ENCODE measurements around the gene GPN2. TPM values are rescaled to one million over a fixed set of nuclear protein-coding genes. Genes with fewer than 3 reads are reported as not detected.

Gene GPN2
- total RNA-seq, 1 experiment from 2014 or later, result 6.0 TPM

DNA sequence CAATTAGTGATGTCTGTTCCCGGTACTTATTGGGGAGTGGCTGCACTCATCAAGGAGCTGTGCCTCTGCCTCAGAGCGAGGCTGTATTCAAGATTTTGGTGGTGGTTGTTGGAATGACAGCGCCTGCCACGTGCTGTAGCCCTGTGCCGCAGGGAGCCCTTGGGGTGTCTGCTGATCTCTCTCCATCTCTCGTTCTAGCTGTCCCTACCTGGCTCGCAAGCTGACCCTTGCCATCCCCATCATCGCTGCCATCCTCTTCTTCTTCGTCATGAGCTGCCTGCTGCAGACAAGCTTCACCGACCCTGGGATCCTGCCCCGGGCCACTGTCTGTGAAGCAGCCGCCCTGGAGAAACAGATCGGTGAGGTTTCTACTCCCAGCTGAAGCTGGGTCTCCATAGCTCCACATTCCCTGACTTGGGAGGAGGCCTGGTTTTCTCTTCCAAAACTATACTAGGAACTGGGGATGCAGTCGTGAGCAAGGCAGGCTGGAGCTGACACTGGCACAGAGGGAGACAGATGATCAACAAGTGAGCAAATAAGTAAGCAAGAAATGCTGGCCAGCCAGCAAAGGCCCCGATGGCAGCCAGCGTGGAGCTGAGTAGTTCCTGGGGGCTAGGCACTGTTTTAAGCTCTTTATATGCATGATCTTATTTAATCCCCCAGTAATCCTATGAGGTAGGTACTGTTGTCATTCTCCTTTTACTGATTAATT, 57.7 kb downstream of the GPN2 start:
- no peak for DNase-seq (ENCODE audit: low spot score)

DNA sequence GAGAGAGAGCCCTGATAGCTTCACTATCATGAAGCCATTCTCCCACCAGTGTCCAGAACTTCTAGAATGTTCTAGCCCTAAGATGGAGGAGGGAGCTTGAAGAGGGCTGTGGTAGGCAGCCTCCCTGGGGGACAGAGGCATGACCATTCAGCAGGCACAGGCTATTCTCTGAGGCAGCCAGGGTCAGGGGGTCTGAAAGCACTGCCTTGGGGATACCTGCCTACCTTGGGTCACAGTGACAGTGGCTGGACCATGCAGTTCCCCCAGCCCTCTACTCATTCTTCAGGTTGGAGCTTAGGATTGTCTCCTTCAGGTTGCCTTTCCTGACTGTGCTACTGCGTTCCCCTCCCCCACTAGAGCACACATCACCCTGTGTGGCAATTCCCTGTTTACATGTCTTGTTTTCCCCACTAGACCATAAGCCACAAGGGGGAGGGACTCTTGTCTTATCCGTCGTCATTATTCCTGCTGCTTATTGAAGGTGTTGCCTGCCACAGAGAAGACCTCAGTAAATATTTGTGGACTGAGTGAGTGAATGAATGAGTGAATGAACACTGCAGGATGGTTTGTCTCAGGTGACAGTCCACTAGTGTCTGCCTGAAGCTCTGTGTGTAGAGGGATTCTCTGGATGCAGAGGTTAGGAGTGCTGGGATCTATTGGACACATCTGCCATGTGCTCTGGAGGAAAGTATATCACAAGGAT, 58.4 kb downstream of the GPN2 start:
- DNase-seq (ENCODE audit: low spot score), result no peak

DNA sequence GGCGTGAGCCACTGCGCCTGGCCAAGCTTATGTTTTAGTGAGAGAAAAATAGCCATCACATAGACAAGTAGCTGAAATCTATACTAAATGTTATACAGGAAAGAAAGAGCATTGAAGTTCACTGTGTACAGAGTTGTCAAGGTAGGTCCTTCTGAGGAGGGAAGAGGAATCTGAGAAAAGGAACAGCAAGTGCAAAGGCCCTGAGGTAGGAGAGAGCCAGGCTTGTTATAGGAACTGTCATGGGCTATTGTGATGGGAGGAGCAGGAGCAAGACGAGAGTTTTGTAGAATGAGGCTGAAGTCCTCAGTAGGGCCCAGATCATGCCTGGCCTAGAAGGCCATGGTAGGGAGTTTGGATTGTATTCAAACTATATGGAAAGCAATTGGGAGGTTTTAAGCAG, 59.0 kb downstream of the GPN2 start:
- no peak for DNase-seq (ENCODE audit: low spot score)

DNA sequence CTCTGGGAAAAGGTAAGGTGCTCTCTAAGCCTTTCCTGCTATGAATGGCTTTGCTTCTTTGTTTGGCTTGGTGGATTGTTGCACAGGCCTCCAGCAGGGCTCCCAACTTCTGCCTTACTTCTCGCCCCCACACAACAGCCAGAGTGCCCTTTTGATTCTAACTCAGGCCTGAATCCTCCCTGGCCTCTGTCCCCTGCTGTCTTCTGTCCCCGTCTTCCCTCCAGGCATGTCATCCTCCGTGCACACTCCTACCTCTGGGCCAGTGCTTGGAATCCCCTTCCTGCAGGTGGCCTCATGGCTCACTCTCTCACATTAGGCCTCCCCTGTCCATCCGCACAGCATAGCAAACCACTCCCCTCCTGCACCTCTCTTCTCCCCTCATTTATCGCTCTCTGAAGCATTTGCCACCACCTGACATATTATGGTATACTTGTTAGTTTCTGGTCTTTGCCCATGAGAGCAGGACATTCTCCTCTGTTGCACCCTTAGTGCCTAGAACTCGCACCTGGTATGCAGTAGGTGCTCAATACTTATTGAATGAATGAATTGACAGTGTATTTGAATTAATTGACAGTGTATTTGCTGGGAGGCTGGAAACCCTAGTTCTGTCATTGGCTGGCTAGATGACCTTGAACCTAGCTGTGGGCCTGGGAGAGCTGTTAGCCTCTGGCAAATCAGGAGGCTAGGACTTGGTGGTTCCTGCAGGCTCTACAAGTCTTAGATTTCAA, 60.7 kb downstream of the GPN2 start:
- no peak for DNase-seq (ENCODE audit: low spot score)

DNA sequence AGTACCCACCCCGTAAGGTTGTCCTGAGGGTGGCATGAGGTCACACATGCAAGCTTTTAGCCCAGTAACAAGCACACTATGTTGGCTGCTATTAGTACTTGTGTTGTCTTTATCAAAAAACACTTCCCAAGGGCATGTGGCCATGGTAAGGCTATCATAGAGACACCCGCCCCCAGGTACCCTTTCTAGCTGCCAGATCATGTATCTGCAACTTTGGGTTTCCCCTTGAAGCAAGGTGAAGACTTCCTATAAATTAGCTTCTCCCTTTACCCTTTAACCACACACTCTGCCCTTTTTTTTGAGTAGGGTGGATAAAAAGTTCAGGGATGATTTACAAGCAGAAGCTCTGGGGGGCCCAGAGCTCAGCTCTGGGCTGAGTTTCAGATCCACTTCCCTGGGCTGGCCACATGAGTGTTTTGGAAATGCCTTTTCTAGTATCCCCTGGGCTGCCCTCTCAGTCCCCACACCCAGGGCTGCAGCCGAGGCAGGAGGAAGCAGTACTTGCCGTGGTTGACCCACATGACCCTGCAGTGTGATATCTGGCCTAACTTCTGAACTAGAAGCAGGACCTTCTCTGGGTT, 61.6 kb downstream of the GPN2 start:
- no peak for DNase-seq (ENCODE audit: low spot score)

DNA sequence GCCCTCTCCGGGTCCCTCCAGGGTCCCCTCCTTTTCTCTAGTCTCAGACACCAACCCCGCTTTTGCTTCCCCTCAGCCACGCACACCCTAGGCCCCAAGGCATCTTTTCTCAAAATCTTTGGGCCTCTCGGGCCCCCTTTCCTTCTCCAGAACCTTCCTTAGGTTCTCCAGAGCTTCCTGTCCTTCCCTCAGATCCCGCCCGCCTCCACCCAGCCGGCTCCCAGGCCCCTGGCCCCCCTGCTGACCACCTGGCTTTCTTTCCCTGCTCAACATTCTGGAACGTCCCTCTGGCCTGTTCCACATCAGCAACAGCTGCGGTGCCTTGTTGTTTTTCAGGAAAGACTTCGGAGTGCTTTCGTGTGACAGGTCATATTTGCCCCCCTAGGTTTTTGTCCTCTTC, 62.4 kb downstream of the GPN2 start:
- DNase-seq (ENCODE audit: low spot score), result no peak

DNA sequence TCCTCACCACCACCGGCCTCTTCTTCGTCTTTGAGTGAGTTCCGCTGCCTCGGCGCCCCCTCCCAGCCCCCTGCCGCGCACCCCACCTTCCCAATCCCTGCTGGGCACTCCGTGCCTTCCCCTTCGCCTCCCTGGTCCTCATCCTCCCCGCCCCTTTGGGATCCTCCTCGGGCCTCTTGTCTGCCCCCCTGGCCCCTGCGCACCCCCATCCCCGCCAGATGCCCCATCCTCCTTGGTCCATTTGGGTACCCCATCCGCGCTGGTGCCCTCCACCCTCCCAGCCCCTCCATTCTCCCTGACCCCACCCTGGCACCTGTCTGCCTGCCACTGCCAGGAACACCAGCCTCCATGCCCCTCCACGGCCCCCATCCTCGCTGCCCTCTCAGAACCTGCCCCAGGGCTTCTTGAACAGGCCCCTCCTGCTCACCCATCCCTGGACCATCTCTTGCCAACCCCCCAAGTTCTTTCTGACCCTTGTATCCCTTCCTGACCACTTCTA, 62.9 kb downstream of the GPN2 start:
- no peak for DNase-seq (ENCODE audit: low spot score)

DNA sequence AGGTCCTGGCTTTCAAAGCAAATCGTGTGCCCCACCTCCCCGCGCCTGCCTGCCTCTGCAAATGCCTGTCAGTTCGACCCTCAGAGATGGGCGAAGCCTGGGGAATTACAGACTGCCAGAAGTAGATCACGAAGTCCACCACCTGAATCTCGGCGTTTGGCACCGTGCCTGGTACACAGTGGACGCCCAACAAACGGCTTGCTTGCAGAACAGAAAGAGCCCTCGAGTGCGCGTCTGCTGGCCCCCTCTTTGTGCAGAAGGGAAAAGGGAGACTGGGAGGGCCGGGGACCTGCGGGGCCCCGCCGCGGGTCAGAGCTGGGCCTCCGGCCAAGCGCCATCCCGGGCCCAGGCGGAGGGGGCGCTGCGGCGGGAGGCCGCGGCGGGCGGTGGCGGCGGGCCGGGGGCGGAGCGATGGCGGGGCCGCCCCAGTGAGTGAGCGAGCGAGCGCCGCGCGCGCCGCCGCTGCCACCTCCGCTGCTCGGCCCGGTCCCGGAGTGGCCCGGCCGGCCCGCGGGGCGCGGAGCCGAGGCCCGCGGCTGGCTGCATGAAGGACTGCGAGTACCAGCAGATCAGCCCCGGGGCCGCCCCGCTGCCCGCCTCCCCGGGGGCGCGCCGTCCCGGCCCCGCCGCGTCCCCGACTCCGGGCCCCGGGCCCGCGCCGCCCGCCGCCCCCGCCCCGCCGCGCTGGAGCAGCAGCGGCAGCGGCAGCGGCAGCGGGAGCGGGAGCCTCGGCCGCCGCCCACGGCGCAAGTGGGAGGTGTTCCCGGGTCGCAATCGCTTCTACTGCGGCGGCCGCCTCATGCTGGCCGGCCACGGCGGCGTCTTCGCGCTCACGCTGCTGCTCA, 63.6 kb downstream of the GPN2 start, which contains the start of gene ZDHHC18:
Gene ZDHHC18, plus strand, starts transcription at position 428 of the 845 bp plus-strand sequence. Its CDS starts 117 bp downstream, at position 545.
- peak; percentile 10 for DNase-seq (ENCODE audit: low spot score)

Other genes starting within 250 kb of the GPN2 start
- 8.3 and 9.8 TPM in 2 replicates for gene ARID1A, start 194.3 kb downstream of the GPN2 start, total RNA-seq (2014; rRNA removed; shearing (Covaris generic))
- gene PIGV, start 102.3 kb downstream of the GPN2 start, total RNA-seq (2014; rRNA removed; shearing (Covaris generic)), result 8.0 and 8.9 TPM in 2 replicates
- gene ZDHHC18, start 63.6 kb downstream of the GPN2 start, total RNA-seq (2014; rRNA removed; shearing (Covaris generic)), result 15.0 and 32.4 TPM in 2 replicates
- 20.6 and 30.1 TPM in 2 replicates for gene SFN, start 27.1 kb downstream of the GPN2 start, total RNA-seq (2014; rRNA removed; shearing (Covaris generic))
- gene GPATCH3, start 10.2 kb upstream of the GPN2 start, total RNA-seq (2014; rRNA removed; shearing (Covaris generic)), result 5.0 and 5.9 TPM in 2 replicates
- gene NR0B2, start 23.7 kb upstream of the GPN2 start, total RNA-seq (2014; rRNA removed; shearing (Covaris generic)), result not detected in 2 replicates
- gene NUDC, start 31.5 kb upstream of the GPN2 start, total RNA-seq (2014; rRNA removed; shearing (Covaris generic)), result 70.8 and 79.2 TPM in 2 replicates
- gene KDF1, start 70.2 kb upstream of the GPN2 start, total RNA-seq (2014; rRNA removed; shearing (Covaris generic)), result not detected in 2 replicates
- 19.3 and 23.9 TPM in 2 replicates for gene TRNP1, start 103.4 kb upstream of the GPN2 start, total RNA-seq (2014; rRNA removed; shearing (Covaris generic))
- 15.9 and 25.8 TPM in 2 replicates for gene TENT5B, start 122.6 kb upstream of the GPN2 start, total RNA-seq (2014; rRNA removed; shearing (Covaris generic))

Data from A172 (cell line).